LNCaP clone FGC (cell line): Measurements from ENCODE around the gene UNC13A.

Experiments
- DNase-seq: peaks from one replicate; pipeline ENCODE4 v3.0.0-alpha.2; 2011; ENCODE audit warnings: low read depth
- H3K4me3 ChIP-seq: 2 replicates; pipeline ENCODE4 v1.5.1; 2011; ENCODE audit warnings: mild to moderate bottlenecking, low read depth, low read length, control low read depth
- CTCF ChIP-seq: IDR thresholded peaks from 2 replicates; pipeline ENCODE4 v1.5.1; 2012; ENCODE audit warnings: mild to moderate bottlenecking; ENCODE audit not compliant: control insufficient read depth, insufficient read depth; ENCODE audit errors: extremely low read depth

Gene UNC13A

GRCh38 chr19:17711851-17712250, 23.7 kb upstream of the UNC13A start:
- H3K4me3 ChIP-seq, result no peak overlapping the region
- TF ChIP-seq CTCF, result no peak
- no peak for DNase-seq

DNA sequence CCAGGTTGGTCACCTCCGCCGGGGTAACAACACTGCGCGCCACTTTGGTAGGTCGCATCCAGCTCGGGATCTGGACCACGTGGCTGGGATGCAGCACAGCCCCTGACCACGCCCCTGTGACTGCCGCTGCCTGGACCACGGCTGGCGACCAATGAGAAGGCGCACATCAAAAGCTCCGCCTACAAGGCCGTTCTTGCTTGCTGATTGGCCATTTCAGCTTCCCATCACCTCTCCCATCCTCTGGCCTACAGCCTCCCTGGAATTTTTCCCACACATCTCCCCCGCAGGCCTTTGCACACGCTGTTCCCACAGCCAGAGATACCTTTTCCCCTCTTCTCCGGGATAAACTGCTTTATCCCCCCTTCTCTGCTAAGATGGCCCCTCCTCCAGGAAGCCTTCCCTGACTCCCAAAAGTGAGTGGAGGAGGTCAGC, 18.6 kb upstream of the UNC13A start:
- TF ChIP-seq CTCF, result no peak
- no peak overlapping the region for H3K4me3 ChIP-seq
- DNase-seq, result no peak

GRCh38 chr19:17703824-17704463, 15.8 kb upstream of the UNC13A start:
- DNase-seq, result no peak
- peak; percentile 47 for TF ChIP-seq CTCF
- H3K4me3 ChIP-seq, result no peak overlapping the region

DNA sequence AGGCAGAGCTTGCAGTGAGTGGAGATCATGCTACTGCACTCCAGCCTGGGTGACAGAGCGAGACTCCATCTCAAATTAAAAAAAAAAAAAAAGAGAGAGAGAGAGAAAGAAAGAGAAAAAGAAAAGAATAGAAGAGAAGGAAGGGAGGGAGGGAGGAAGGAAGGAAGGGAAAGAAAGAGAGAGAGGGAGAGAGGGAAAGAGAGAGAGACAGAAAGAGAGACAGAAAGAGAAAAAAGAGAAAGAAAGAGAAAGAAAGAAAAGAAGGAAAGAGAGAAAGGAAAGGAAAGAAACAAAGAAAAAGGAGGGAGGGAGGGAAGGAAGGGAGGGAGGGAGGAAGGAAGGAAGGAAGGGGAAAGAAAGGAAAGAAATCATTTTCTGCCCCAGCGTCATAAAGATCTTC, 7.0 kb upstream of the UNC13A start:
- H3K4me3 ChIP-seq, result no peak overlapping the region
- no peak for DNase-seq
- TF ChIP-seq CTCF, result no peak

- TF ChIP-seq CTCF, result no peak
- no peak for DNase-seq
- no peak overlapping the region for H3K4me3 ChIP-seq
Measured at GRCh38 chr19:17692566-17692965, 4.4 kb upstream of the UNC13A start.

GRCh38 chr19:17688853-17689595, 870 bp upstream of the UNC13A start:
- no peak overlapping the region for H3K4me3 ChIP-seq
- DNase-seq, result no peak
- TF ChIP-seq CTCF, result no peak
